ENCODE results near the gene HYOU1.

Gene HYOU1

GRCh38 chr11:119016216-119017009 is 40.6 kb downstream of the HYOU1 start:
- DNase-seq = no peak

- DNase-seq = no peak
Observed at GRCh38 chr11:119015054-119015611, 41.9 kb downstream of the HYOU1 start.

GRCh38 chr11:119014209-119014924 is 42.6 kb downstream of the HYOU1 start:
- DNase-seq = no peak

DNA sequence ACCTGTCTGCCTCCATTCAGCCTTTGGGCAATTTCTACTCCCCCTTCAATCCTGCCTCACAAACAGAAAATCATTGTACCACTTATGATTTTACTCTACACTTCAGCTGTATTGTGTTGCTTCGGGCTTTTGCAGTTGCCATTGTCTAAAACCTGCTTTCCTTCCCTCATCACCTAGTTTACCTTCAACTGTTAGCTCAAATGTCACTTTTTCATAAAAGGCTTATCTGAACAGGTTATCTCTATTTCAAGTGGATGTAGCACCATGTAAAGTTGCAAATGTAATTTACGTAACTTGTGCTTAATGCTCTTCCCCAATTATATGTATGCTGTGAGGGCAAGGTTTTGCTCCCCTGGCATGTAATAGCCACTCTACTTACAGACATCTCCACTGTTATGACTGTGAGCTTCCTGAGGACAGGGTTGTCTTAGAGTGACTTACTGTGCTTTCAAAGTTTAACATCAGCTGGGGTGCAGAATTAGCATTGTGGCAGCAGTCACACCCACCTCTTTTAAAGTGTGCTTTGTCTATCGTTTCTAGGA is 44.3 kb downstream of the HYOU1 start:
- DNase-seq = no peak

GRCh38 chr11:119011476-119012053 is 45.4 kb downstream of the HYOU1 start:
- no peak for DNase-seq

DNA sequence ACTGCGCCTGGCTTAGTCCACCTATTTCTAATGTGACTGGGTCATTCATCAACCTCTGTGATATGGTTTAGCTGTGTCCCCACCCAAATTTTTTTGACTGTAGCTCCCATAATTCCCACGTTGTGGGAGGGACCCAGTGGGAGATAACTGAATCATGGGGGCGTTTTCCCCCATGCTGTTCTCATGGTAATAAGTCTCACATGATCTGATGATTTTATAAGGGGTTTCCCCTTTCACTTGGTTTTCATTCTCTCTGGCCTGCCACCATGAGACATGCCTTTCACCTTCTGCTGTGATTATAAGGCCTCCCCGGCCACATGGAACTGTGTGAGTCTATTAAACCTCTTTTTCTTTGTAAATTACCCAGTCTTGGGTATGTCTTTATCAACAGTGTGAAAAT is 50.3 kb downstream of the HYOU1 start:
- no peak for DNase-seq

DNA sequence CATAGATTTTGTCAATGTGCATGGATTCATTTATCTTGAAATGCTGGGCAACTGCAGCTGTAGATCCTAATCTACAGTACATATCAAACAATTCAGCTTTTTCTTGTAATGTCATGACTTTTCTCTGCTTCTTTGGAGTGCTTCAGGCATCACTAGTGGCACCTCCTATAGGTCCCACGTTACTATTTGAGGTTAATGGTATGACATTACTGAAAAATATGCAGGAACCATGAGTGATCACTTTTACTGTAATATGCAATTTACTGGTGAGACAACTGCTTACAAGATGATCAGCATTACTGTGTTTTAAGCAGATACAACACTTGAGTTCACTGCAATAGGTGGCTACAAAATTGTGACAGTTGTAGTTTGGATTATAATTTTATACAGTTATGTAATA is 56.1 kb downstream of the HYOU1 start:
- no peak for DNase-seq

DNA sequence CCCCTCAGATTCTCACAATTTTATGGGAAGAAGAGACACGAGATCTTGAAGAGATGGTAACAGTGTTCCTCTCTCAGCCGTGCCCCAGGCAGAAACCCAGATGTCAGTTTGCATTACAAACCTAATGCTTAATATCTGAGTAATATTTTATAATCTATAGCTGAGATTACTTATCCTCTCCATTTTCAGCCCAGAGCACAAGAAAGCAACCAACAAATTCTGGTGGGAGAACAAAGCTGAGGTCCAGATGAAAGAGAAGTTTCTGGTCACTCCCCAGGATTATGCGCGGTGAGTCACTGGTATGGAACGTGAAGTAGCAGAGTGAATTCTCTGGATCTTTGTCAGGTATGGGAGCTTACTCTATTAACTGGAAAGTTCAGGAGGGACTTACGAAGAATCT is 58.2 kb downstream of the HYOU1 start:
- DNase-seq = no peak

DNA sequence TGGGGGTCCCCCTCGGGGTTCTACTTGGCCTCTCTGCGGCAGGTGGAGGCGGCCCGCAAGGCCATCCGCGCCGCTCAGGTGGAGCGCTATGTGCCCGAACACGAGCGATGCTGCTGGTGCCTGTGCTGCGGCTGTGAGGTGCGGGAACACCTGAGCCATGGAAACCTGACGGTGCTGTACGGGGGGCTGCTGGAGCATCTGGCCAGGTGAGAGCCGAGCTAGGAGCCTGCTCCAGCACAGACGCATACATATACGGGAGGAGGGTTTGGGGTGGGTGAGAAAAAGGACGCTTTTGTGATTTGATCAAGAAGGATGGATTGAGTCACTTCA is 58.7 kb downstream of the HYOU1 start:
- DNase-seq = no peak

DNA sequence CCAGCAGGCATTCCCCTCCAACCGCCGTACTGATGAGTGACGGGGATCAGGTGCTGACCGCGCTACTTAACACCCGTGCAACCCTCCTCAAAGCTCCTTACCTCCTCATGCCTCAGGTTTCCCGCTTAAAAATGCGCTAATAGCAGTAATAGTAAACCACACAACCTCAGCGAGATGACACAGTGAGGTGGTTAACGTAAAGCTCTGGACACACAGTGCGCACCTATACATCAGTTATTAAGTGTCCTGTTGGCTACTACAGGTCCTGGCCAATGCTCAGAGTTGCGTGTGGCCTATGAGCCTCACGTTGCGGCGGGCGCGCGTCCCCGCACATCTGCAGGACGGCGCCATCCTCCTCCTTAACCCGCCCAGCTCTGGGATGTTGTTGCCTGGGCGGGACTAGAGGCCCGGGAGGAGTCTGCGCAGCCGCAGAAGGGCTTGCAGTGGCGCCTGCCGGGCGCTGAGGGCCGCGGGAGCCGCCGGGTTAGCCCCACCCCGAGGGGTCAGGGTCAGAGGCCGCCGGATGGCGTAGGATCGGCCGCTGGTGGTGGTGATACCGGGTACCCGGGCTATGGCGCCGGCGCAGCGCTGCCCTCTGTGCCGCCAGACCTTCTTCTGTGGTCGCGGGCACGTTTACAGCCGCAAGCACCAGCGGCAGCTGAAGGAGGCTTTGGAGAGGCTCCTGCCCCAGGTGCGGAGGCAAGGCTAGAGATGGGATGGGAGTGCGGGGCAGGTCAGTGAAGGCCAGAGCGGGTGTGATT is 59.2 kb downstream of the HYOU1 start, which contains the start of gene CENATAC:
TSS of gene CENATAC (plus strand) at position 512 of the 761 bp plus-strand sequence. CDS start at position 572, 60 bp downstream.
- DNase-seq = peak; percentile 73

DNA sequence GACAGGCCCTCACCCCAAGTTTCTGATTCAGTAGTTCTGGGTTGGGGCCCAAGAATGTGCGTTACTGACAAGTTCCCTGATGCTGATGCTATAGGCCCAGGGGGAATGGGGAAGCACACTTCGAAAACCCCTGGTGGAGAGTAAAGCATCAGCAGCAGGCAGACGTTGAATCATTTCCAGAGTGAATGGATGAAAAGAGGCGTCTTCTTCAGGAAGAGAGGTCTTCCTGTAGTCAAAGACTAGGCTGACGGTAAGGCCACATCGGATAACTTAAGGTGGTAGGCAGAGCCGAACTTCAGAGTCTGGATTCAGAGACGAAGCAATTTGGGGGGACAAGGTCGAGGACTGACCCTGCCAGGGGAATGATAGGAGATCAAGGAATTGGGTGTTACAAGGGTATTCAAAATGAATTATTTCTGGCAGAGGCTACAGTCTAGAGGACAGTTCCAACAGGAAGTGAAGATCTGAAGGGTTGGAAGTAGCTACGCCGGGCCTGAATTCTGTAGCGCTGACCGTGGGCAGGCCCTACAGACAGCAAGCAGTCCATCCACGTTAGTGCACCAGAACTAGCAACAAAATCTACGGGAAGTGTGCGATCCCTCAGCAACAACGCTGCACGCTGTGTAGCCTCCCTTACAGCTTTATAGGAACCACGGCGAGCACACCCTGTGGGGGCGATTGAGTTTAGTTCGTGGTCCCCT is 59.9 kb downstream of the HYOU1 start:
- DNase-seq = no peak
